ENCODE data around the gene ZNF362.
A peak's percentile ranks its signal among the peaks of the same experiment; 100 is the strongest.

ZNF362 gene

GRCh38 chr1:33255347-33256220 is 708 bp upstream of the ZNF362 start (continued):
- TF ChIP-seq ZNF416 (tag by site-specific recombination; IDR thresholded peaks at IDR 0.05): no peak
- no peak for TF ChIP-seq ZNF404 (tag by site-specific recombination; IDR thresholded peaks at IDR 0.05)
- TF ChIP-seq ZNF658 (tag by site-specific recombination; IDR thresholded peaks at IDR 0.05): no peak
- peak; percentile 56; the same call in 1 of the 2 replicates for TF ChIP-seq ZBTB17 (tag by site-specific recombination; IDR thresholded peaks at IDR 0.05)
- TF ChIP-seq ZNF341 (tag by site-specific recombination; IDR thresholded peaks at IDR 0.05; ENCODE audit: low read depth): peak; percentile 59
- TF ChIP-seq ZNF510 (tag by site-specific recombination; IDR thresholded peaks at IDR 0.05; ENCODE audit: insufficient replicate concordance): no peak
- TF ChIP-seq ZSCAN23 (tag by site-specific recombination; IDR thresholded peaks at IDR 0.05): no peak
- no peak for TF ChIP-seq ZNF292 (tag by site-specific recombination; IDR thresholded peaks at IDR 0.05; ENCODE audit: borderline replicate concordance, low read depth)
- TF ChIP-seq ZBTB1 (tag by site-specific recombination; IDR thresholded peaks at IDR 0.05): no peak
- TF ChIP-seq KLF7 (tag by site-specific recombination; IDR thresholded peaks at IDR 0.05; ENCODE audit: borderline replicate concordance): no peak
- no peak for TF ChIP-seq ZNF513 (tag by site-specific recombination; IDR thresholded peaks at IDR 0.05)
- no peak for TF ChIP-seq ZNF623 (tag by site-specific recombination; IDR thresholded peaks at IDR 0.05)
- no peak for TF ChIP-seq RBAK (tag by site-specific recombination; IDR thresholded peaks at IDR 0.05)
- no peak for TF ChIP-seq ZNF792 (tag by site-specific recombination; IDR thresholded peaks at IDR 0.05)
- TF ChIP-seq ZNF660 (tag by site-specific recombination; IDR thresholded peaks at IDR 0.05): 0 out of 2 replicates have a peak, but pooled peaks have one; percentile 13
- no peak for TF ChIP-seq ZNF423 (tag by site-specific recombination; IDR thresholded peaks at IDR 0.05)
- no peak for TF ChIP-seq ZNF175 (tag by site-specific recombination; IDR thresholded peaks at IDR 0.05)
- TF ChIP-seq MYNN (tag by site-specific recombination; IDR thresholded peaks at IDR 0.05; ENCODE audit: borderline replicate concordance): no peak

- no peaks in the 10 kb centered on the region for H3K36me3 ChIP-seq (ENCODE audit: control insufficient read depth in 2 of 2, insufficient read depth in 1 of 2, low read length in 2 of 2)
- ChIA-PET CTCF (no interaction called here), POLR2A (no interaction called here)
- peak overlapping the region; percentile 80; the same call in 1 of the 2 replicates for H3K27ac ChIP-seq (ENCODE audit: extremely low read depth, low read depth, low read length)
- H3K4me3 ChIP-seq (ENCODE audit: low read depth, low read length): peak overlapping the region; percentile 73
- no peaks in the 10 kb centered on the region for H3K9me3 ChIP-seq (ENCODE audit: control insufficient read depth, insufficient read depth, low read depth, low read length)
- TF ChIP-seq SCRT1 (tag by site-specific recombination; IDR thresholded peaks at IDR 0.05; ENCODE audit: borderline replicate concordance) (no peak), ZNF184 (tag by site-specific recombination; IDR thresholded peaks at IDR 0.05) (no peak)
- no peaks in the 10 kb centered on the region for H3K4me1 ChIP-seq (ENCODE audit: control insufficient read depth, insufficient read depth, low read length)
These were observed 146 bp upstream of the ZNF362 start for GRCh38 chr1:33256221-33256470.

GRCh38 chr1:33257207-33257771 is 997 bp downstream of the ZNF362 start:
- H3K36me3 ChIP-seq (ENCODE audit: control insufficient read depth in 2 of 2, insufficient read depth in 1 of 2, low read length in 2 of 2): no peaks in the 10 kb centered on the region
- no peaks in the 10 kb centered on the region for H3K9me3 ChIP-seq (ENCODE audit: control insufficient read depth, insufficient read depth, low read depth, low read length)
- no peak for TF ChIP-seq HOXA7 (CRISPR knock-in tag; IDR thresholded peaks at IDR 0.05; ENCODE audit: borderline replicate concordance)
- TF ChIP-seq ZNF76 (tag by site-specific recombination; IDR thresholded peaks at IDR 0.05; ENCODE audit: borderline replicate concordance, low read depth): peak; percentile 26; the same call in 1 of the 2 replicates
- TF ChIP-seq ZEB2 (tag by site-specific recombination; IDR thresholded peaks at IDR 0.05): peak; percentile 11; the same call in 1 of the 2 replicates
- no peak for TF ChIP-seq ELK4 (IDR thresholded peaks at IDR 0.05; ENCODE audit: borderline replicate concordance, low read depth, low read length)
- 0 out of 2 replicates have a peak, but pooled peaks have one; percentile 3 for TF ChIP-seq KLF10 (tag by site-specific recombination; IDR thresholded peaks at IDR 0.05)
- TF ChIP-seq ZFP69B (tag by site-specific recombination; IDR thresholded peaks at IDR 0.05): 0 out of 2 replicates have a peak, but pooled peaks have one; percentile 0
- peak; percentile 15; the same call in 1 of the 2 replicates for TF ChIP-seq PRDM1 (tag by site-specific recombination; IDR thresholded peaks at IDR 0.05)
- peak; percentile 51; the same call in 1 of the 2 replicates for TF ChIP-seq ZNF335 (tag by site-specific recombination; conservative IDR thresholded peaks at IDR 0.05)
- CTCF ChIA-PET: interaction anchor here (0.6 to 1.2 kb wide), 4 partner anchors 38 to 157 kb away, joined by 3 to 5 read pairs (median 4); no protein-coding TSS in a partner anchor
- POLR2A ChIA-PET: interaction anchor here (0.6 to 1.3 kb wide), 4 partner anchors 9 to 242 kb away, joined by 3 to 4 read pairs (median 4); no protein-coding TSS in a partner anchor
- peak overlapping the region; percentile 73 for H3K4me3 ChIP-seq (ENCODE audit: low read depth, low read length)
- peak overlapping the region; percentile 80 for H3K27ac ChIP-seq (ENCODE audit: extremely low read depth, low read depth, low read length)
- no peaks in the 10 kb centered on the region for H3K4me1 ChIP-seq (ENCODE audit: control insufficient read depth, insufficient read depth, low read length)

All from HEK293 (cell line).